ENCODE data around the gene SIKE1.
A peak's percentile ranks its signal among the peaks of the same experiment; 100 is the strongest.
"Not testable (repeated sequence)": the region's sequence is repeated elsewhere in the genome, so short reads cannot be mapped to it uniquely, and the experiment has no call there.

Gene SIKE1

GRCh38 chr1:114755006-114755931 is 25.2 kb downstream of the SIKE1 start:
- DNase-seq (ENCODE audit: low spot score) = peak; percentile 10

- not testable (repeated sequence) for DNase-seq (ENCODE audit: low spot score)
Observed at GRCh38 chr1:114753702-114754101, 26.8 kb downstream of the SIKE1 start.

- no peak for DNase-seq (ENCODE audit: low spot score)
Observed at GRCh38 chr1:114753143-114753542, 27.3 kb downstream of the SIKE1 start.

GRCh38 chr1:114750780-114751179 is 29.7 kb downstream of the SIKE1 start:
- no peak for DNase-seq (ENCODE audit: low spot score)

GRCh38 chr1:114749835-114750234 is 30.6 kb downstream of the SIKE1 start:
- DNase-seq (ENCODE audit: low spot score) = no peak

- DNase-seq (ENCODE audit: low spot score) = no peak
Observed at GRCh38 chr1:114746450-114747121, 33.9 kb downstream of the SIKE1 start.

GRCh38 chr1:114745291-114745690 is 35.2 kb downstream of the SIKE1 start:
- no peak for DNase-seq (ENCODE audit: low spot score)

GRCh38 chr1:114741963-114742746 is 38.3 kb downstream of the SIKE1 start:
- DNase-seq (ENCODE audit: low spot score) = no peak

GRCh38 chr1:114740331-114740730 is 40.2 kb downstream of the SIKE1 start:
- DNase-seq (ENCODE audit: low spot score) = no peak

GRCh38 chr1:114737314-114737849 is 43.1 kb downstream of the SIKE1 start:
- no peak for DNase-seq (ENCODE audit: low spot score)

GRCh38 chr1:114735479-114735878 is 45.0 kb downstream of the SIKE1 start:
- no peak for DNase-seq (ENCODE audit: low spot score)

GRCh38 chr1:114729782-114730181 is 50.7 kb downstream of the SIKE1 start:
- no peak for DNase-seq (ENCODE audit: low spot score)

GRCh38 chr1:114728553-114728952 is 51.9 kb downstream of the SIKE1 start:
- DNase-seq (ENCODE audit: low spot score) = no peak

GRCh38 chr1:114725230-114725629 is 55.3 kb downstream of the SIKE1 start:
- no peak for DNase-seq (ENCODE audit: low spot score)

GRCh38 chr1:114723915-114724314 is 56.6 kb downstream of the SIKE1 start:
- DNase-seq (ENCODE audit: low spot score) = no peak

- no peak for DNase-seq (ENCODE audit: low spot score)
Observed at GRCh38 chr1:114723457-114723856, 57.0 kb downstream of the SIKE1 start.

GRCh38 chr1:114720492-114720891 is 60.0 kb downstream of the SIKE1 start:
- DNase-seq (ENCODE audit: low spot score) = no peak

Data from germinal center (tissue), 1 donor.